Posterior vena cava (tissue), 2 donors: Measurements from ENCODE around the gene TRIM2. TPM values are rescaled to one million over a fixed set of nuclear protein-coding genes. Genes with fewer than 3 reads are reported as not detected.
"Not testable (repeated sequence)": the region's sequence is repeated elsewhere in the genome, so short reads cannot be mapped to it uniquely, and the experiment has no call there.

Experiments
- DNase-seq: peaks from one replicate; pipeline ENCODE4 v3.0.0-alpha.2; 2020; ENCODE audit warnings: low spot score
- intact Hi-C, 2 donors: fragments of 100-400 bp; cut with DNase I; formaldehyde crosslinking; loops; one replicate each; pipeline versions ENCODE4 v1.14.1 to v1.14.2; 2022 to 2023
- long read RNA-seq, 2 donors: library from polyadenylated mRNA; unstranded; transcript quantifications; one replicate each; pipeline ENCODE4 v2.0.0, GENCODE V29; 2020 to 2021
- total RNA-seq, 2 donors: library from RNA; stranded (reverse); fragmentation: NEBNext Ultra II Directional; extraction: Animal tissue kit (Norgen Biotek cat#: 25700); gene quantifications; one replicate each; pipeline ENCODE4 v1.2.1, GENCODE V29; 2021
- donor health status: DM: yes; HTN: yes; CAD: no.
- donor health status: DM: yes; HTN: yes; CAD: no.

TRIM2 gene
- 10 to 100 TPM; 28.2 to 29.1 TPM for total RNA-seq
- long read RNA-seq, donor 1, partial matches to known transcripts: 3 of 11 reads
- long read RNA-seq, donor 1, other reads (novel, unspliced or antisense): 8 of 11 reads
- long read RNA-seq, donor 2, partial matches to known transcripts: 2 of 18 reads
- long read RNA-seq, donor 2, other reads (novel, unspliced or antisense): 14 of 18 reads

- intact Hi-C loops: no loop called here
- DNase-seq: no peak
These were observed at the start of gene TRIM2 for GRCh38 chr4:153204247-153204671. Gene TRIM2 (plus strand): TSS chr4:153204443. CDS start chr4:153204531, 88 bp downstream.

GRCh38 chr4:153155686-153156085, 48.6 kb upstream of the TRIM2 start:
- no peak for DNase-seq
- intact Hi-C loops: no loop called here

GRCh38 chr4:153156263-153156662, 48.0 kb upstream of the TRIM2 start:
- DNase-seq: no peak
- intact Hi-C loops: no loop called here

- no peak for DNase-seq
- intact Hi-C loops: no loop called here
These were observed 47.5 kb upstream of the TRIM2 start for GRCh38 chr4:153156721-153157120.

- no peak for DNase-seq
- intact Hi-C loops: no loop called here
These were observed 45.2 kb upstream of the TRIM2 start for GRCh38 chr4:153159016-153159415.

GRCh38 chr4:153159728-153160221, 44.5 kb upstream of the TRIM2 start:
- intact Hi-C loops: no loop called here

GRCh38 chr4:153160821-153161220, 43.4 kb upstream of the TRIM2 start:
- intact Hi-C loops: no loop called here
- DNase-seq: no peak

More at GRCh38 chr4:153159728-153160221, 44.5 kb upstream of the TRIM2 start:
- DNase-seq: no peak

- intact Hi-C loops: no loop called here
- DNase-seq: no peak
These were observed 42.8 kb upstream of the TRIM2 start for GRCh38 chr4:153161226-153161963.

- intact Hi-C loops, DNase-seq: not testable (repeated sequence)
These were observed 39.0 kb upstream of the TRIM2 start for GRCh38 chr4:153165236-153165635.

GRCh38 chr4:153166716-153167501, 37.3 kb upstream of the TRIM2 start:
- intact Hi-C loops: no loop called here
- no peak for DNase-seq

- no peak for DNase-seq
These were observed 34.5 kb upstream of the TRIM2 start for GRCh38 chr4:153169776-153170175.

GRCh38 chr4:153170407-153170806, 33.8 kb upstream of the TRIM2 start:
- DNase-seq: no peak
- intact Hi-C loops: no loop called here

More at GRCh38 chr4:153169776-153170175, 34.5 kb upstream of the TRIM2 start:
- intact Hi-C loops: no loop called here

GRCh38 chr4:153174821-153175567, 29.2 kb upstream of the TRIM2 start:
- no peak for DNase-seq
- intact Hi-C loops: no loop called here

- intact Hi-C loops: no loop called here
- DNase-seq: no peak
These were observed 27.3 kb upstream of the TRIM2 start for GRCh38 chr4:153176938-153177337.

GRCh38 chr4:153177841-153178240, 26.4 kb upstream of the TRIM2 start:
- intact Hi-C loops: no loop called here
- no peak for DNase-seq

- intact Hi-C loops: no loop called here
- no peak for DNase-seq
These were observed 25.1 kb upstream of the TRIM2 start for GRCh38 chr4:153179100-153179499.

GRCh38 chr4:153181293-153181692, 22.9 kb upstream of the TRIM2 start:
- DNase-seq: no peak
- intact Hi-C loops: no loop called here

- intact Hi-C loops: no loop called here
- DNase-seq: no peak
These were observed 22.5 kb upstream of the TRIM2 start for GRCh38 chr4:153181700-153182099.

- intact Hi-C loops: no loop called here
- DNase-seq: no peak
These were observed 21.1 kb upstream of the TRIM2 start for GRCh38 chr4:153183146-153183545.
